Ovary (tissue), 3 donors: ENCODE results near the gene TLX2.

ENCODE experiments used
- POLR2A ChIP-seq: fragments of 450-650 bp; IDR thresholded peaks from one replicate; pipeline ENCODE4 v1.6.1; 2017; ENCODE audit warnings: antibody characterized with exemption, mild to moderate bottlenecking, moderate library complexity
- TF ChIP-seq, protein P1 (sequence below), 3 donors: fragments of 450-650 bp in 2 of 3; fragments of 200-600 bp in 1 of 3; IDR thresholded peaks; one replicate each; pipeline versions ENCODE4 v1.5.1 to v1.8.0; 2016 to 2022; ENCODE audit warnings: antibody characterized with exemption in 3 of 3, mild to moderate bottlenecking in 1 of 3
- donor health status: DM: no; HTN: no; CAD: no.

DNA sequence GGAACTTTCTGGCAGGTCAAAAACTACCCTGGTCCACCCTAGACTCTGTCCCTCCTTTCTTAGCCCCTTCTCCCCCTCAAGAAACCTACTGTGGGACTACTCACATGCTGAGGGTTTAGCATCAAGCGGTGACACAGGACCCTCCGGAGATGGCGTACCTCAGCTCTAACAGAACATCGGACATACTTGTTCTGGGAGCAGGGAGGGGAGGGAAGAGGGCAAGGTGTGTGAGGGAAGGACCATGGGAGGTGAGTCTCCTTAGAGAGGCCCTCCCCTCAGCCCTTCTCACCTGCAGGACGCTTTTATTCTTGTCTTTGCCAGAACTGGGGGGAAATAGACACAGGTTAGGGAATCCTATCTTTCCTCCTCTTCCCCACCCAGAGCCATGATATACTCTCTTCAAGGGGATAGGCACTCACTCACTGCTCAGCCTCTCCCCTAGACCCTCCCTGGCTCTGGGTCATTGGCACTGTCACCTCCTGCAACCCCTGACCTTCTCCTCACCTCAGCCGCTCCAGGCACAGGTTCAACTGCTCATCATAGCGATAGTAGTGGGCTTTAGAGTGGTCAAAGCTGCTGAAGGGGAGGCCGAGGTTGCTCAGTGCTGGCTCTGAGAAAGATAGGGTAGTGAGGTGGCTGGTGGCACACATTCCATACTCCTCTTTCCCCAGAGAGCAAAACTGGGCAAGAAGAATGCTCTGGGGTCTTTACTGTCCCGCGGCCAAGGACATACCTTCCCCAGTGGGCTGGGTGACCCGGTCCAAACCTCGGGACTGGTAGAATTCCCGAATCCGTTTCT lies 8.6 kb upstream of the TLX2 start:
- no peak for TF ChIP-seq POLR2A
- TF ChIP-seq, protein P1, sequence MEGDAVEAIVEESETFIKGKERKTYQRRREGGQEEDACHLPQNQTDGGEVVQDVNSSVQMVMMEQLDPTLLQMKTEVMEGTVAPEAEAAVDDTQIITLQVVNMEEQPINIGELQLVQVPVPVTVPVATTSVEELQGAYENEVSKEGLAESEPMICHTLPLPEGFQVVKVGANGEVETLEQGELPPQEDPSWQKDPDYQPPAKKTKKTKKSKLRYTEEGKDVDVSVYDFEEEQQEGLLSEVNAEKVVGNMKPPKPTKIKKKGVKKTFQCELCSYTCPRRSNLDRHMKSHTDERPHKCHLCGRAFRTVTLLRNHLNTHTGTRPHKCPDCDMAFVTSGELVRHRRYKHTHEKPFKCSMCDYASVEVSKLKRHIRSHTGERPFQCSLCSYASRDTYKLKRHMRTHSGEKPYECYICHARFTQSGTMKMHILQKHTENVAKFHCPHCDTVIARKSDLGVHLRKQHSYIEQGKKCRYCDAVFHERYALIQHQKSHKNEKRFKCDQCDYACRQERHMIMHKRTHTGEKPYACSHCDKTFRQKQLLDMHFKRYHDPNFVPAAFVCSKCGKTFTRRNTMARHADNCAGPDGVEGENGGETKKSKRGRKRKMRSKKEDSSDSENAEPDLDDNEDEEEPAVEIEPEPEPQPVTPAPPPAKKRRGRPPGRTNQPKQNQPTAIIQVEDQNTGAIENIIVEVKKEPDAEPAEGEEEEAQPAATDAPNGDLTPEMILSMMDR (IDR thresholded peaks at IDR 0.05): no peak
